ENCODE data around the gene ANKEF1.
"Not testable (repeated sequence)": the region's sequence is repeated elsewhere in the genome, so short reads cannot be mapped to it uniquely, and the experiment has no call there.

Gene ANKEF1

GRCh38 chr20:10034717-10035571 lies at the start of gene ANKEF1:
Gene ANKEF1 (plus strand): TSS chr20:10034987. CDS start chr20:10038302, 3,315 bp downstream.
- DNase-seq: peak; percentile 86

GRCh38 chr20:9985281-9985680 lies 49.5 kb upstream of the ANKEF1 start:
- no peak for DNase-seq

GRCh38 chr20:9985773-9986172 lies 49.0 kb upstream of the ANKEF1 start:
- no peak for DNase-seq

- DNase-seq: peak; percentile 39
Observed at GRCh38 chr20:9989066-9989724, 45.6 kb upstream of the ANKEF1 start.

- no peak for DNase-seq
Observed at GRCh38 chr20:9993137-9993536, 41.6 kb upstream of the ANKEF1 start.

- DNase-seq: no peak
Observed at GRCh38 chr20:9994676-9995075, 40.1 kb upstream of the ANKEF1 start.

GRCh38 chr20:9995510-9996272 lies 39.1 kb upstream of the ANKEF1 start:
- no peak for DNase-seq

- DNase-seq: no peak
Observed at GRCh38 chr20:9996944-9997343, 37.8 kb upstream of the ANKEF1 start.

GRCh38 chr20:9999645-10000044 lies 35.1 kb upstream of the ANKEF1 start:
- DNase-seq: no peak

- DNase-seq: no peak
Observed at GRCh38 chr20:10002866-10003265, 31.9 kb upstream of the ANKEF1 start.

- no peak for DNase-seq
Observed at GRCh38 chr20:10004900-10005299, 29.9 kb upstream of the ANKEF1 start.

- no peak for DNase-seq
Observed at GRCh38 chr20:10005885-10006284, 28.9 kb upstream of the ANKEF1 start.

GRCh38 chr20:10006447-10007090 lies 28.2 kb upstream of the ANKEF1 start:
- DNase-seq: peak; percentile 33

- no peak for DNase-seq
Observed at GRCh38 chr20:10007158-10007557, 27.6 kb upstream of the ANKEF1 start.

- no peak for DNase-seq
Observed at GRCh38 chr20:10007747-10008146, 27.0 kb upstream of the ANKEF1 start.

- DNase-seq: no peak
Observed at GRCh38 chr20:10012464-10012863, 22.3 kb upstream of the ANKEF1 start.

- DNase-seq: no peak
Observed at GRCh38 chr20:10014431-10014830, 20.4 kb upstream of the ANKEF1 start.

GRCh38 chr20:10020937-10021336 lies 13.8 kb upstream of the ANKEF1 start:
- DNase-seq: no peak

GRCh38 chr20:10022625-10023024 lies 12.2 kb upstream of the ANKEF1 start:
- DNase-seq: no peak

- no peak for DNase-seq
Observed at GRCh38 chr20:10023911-10024310, 10.9 kb upstream of the ANKEF1 start.

GRCh38 chr20:10031451-10032215 lies 3.2 kb upstream of the ANKEF1 start:
- DNase-seq: not testable (repeated sequence)

GRCh38 chr20:10032269-10032668 lies 2.5 kb upstream of the ANKEF1 start:
- not testable (repeated sequence) for DNase-seq

Measured in eye (tissue), 1 donor.